NCI-H2196 (cell line): ENCODE results near the gene AOC1.

Experiments used
- DNase-seq: peaks from one replicate; lab custom pipeline; 2025; ENCODE audit not compliant: unreplicated experiment; lab: John Stamatoyannopoulos, UW

The AOC1 gene

DNA sequence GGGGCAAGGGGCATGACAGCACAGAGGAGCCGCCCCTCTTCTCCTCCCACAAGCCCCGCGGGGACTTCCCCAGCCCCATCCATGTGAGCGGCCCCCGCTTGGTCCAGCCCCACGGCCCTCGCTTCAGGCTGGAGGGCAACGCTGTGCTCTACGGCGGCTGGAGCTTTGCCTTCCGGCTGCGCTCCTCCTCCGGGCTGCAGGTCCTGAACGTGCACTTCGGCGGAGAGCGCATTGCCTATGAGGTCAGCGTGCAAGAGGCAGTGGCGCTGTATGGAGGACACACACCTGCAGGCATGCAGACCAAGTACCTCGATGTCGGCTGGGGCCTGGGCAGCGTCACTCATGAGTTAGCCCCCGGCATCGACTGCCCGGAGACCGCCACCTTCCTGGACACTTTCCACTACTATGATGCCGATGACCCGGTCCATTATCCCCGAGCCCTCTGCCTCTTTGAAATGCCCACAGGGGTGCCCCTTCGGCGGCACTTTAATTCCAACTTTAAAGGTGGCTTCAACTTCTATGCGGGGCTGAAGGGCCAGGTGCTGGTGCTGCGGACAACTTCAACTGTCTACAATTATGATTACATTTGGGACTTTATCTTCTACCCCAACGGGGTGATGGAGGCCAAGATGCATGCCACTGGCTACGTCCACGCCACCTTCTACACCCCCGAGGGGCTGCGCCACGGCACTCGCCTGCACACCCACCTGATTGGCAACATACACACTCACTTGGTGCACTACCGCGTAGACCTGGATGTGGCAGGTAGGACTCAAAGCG is 5.1 kb downstream of the AOC1 start:
- DNase-seq = no peak

DNA sequence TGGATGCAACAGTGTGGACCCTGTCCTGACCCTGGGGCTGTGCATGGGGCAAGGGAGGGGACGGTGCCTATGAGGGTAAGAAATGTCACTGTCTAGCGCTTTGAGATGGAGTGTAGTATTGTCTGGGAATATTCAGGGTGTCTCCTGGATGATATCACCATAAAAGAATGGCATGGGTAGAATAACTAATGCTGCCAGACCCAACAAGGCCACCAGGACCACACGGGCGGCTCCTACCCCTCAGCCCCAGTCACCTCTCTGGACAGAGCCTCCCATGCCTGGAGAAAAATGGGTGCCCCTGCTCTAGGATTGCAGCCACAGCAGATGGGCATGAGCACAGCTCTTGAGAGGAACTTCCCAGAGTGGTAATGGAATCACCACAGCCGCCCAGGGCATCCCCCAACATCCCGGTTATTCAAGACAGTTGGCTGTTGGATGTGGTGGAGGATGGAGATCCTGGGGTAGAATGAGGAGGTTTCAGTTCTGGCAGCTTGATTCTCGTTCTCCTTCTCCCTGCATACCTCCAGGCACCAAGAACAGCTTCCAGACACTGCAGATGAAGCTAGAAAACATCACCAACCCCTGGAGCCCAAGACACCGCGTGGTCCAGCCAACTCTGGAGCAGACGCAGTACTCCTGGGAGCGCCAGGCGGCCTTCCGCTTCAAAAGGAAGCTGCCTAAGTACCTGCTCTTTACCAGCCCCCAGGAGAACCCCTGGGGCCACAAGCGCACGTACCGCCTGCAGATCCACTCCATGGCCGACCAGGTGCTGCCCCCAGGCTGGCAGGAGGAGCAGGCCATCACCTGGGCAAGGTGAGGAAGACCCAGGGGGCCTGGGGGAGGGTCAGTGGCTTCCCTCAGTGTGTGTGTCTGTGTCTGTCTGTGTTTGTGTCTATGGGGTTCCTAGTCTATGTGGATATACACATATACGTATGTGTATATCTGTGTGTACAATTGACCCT is 6.2 kb downstream of the AOC1 start:
- DNase-seq = no peak

- no peak for DNase-seq
Observed at GRCh38 chr7:150860291-150860977, 8.1 kb downstream of the AOC1 start.

- DNase-seq = no peak
Observed at GRCh38 chr7:150860978-150861295, 8.6 kb downstream of the AOC1 start.

DNA sequence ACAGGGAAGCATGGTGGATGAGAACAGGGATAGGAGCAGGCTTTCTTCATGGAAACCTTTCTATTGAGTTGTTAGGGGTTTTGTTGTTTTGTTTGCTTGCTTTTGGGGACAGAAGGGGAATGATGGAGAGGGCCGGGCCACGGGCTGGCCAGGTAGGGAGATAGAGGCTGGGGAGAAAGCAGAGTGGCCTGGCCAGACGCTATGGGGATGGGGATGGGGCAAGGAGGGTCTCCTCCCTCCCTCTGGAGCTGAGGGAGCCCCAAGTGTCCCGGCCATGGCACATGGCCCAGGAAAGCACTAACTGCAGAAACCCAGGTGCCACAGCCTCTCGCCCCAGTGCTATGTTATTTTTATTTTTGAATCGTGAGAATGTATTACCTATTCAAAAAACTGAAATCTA is 10.0 kb downstream of the AOC1 start:
- DNase-seq = no peak

DNA sequence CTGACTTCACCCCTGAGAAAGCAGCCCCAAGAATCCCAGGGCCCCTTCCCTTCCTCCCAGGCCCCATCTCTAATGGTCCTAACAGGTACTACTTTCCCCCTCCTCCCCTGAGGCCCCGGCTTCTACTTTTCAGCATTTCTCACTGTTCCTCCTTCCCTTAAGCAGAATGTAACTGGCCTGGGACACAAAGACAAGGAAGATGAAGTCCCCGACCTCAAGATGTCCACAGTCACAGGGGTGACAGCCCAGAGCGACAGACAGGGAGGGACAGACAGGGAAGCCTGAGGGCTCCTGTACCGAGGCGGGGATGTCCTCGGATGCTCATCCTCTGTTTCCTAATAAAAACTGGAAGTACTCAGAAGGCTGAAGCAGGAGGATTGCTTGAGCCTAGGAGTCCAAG is 11.6 kb downstream of the AOC1 start:
- DNase-seq = no peak

DNA sequence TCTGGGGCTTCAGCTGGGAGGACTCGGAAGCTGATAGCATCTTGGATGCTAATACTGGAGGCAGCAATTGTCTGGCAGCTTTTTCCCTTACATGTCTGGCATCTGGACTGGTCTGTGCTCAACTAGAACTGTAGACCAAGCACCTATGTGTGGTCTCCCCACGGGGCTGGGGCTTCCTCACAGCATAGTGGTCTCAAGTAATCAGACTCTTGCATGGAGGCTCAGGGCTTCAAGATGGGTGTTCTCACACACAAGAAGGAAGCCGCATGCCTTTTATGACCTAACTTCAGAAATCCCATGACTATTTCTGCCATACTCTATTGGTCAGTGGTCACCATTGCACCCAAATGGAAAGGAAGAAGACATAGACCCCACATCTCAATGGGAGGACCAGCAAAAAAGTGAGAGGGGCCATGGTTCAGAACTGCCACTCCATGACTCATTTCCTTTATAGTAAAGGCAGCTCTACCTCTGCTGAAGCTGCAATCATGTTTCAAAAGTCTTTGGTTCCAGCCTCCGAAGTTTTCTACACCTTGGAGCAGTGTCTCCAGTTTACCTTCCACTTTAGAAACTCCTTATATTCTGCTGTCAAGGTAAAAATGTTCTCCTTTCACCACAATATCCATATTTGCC is 14.7 kb downstream of the AOC1 start:
- DNase-seq = no peak

DNA sequence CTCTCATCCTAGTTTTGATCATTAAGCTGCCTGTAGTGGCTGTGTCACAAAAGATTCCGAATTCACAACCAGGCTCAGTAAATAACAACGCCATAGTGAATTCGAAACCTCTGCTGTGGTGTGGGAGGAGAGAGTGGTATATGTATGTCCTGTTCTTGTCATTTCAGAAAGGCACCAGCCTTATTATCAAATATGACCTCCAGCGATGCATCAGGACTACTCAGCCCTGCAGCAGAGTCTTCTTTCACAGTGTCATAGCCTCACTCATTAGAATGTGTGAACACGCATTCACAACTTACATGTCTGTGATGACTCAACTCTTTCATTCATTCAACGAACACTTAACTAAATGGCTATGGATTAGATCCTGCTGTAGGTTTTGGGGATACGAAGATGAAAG is 15.3 kb downstream of the AOC1 start:
- DNase-seq = no peak

DNA sequence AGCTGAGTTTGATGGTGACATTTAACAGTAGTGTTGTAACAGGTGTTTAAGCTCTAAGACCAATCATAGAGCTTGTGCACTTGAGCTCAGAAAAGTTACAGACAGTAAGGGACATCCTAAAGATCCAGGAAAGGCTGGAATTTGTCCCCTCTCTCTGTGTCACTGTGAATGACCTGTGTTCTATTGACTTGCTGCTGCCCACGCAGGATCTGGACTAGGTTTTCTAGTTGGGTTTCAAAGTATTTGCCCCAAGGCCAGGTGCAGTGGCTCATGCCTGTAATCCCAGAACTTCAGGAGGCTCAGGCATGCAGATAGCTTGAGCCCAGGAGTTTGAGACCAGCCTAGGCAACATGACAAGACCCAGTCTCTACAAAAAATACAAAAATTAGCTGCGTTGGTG is 17.1 kb downstream of the AOC1 start:
- no peak for DNase-seq

DNA sequence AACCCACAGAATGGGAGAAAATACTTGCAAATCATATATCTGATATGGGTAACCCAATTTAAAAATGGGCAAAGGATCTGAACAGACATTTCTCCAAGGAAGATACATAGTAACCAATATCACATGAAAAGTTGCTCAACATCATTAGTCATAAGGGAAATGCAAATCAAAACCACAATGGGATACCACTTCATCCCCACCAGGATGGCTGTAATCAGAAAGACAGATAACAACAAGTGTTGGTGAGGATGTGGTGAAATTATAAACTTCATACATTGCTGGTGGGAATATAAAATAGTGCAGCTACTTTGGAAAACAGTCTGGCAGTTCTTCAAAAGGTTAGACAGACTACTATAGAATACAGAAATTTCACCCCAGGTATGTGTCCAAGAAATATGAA is 19.3 kb downstream of the AOC1 start:
- DNase-seq = no peak

DNA sequence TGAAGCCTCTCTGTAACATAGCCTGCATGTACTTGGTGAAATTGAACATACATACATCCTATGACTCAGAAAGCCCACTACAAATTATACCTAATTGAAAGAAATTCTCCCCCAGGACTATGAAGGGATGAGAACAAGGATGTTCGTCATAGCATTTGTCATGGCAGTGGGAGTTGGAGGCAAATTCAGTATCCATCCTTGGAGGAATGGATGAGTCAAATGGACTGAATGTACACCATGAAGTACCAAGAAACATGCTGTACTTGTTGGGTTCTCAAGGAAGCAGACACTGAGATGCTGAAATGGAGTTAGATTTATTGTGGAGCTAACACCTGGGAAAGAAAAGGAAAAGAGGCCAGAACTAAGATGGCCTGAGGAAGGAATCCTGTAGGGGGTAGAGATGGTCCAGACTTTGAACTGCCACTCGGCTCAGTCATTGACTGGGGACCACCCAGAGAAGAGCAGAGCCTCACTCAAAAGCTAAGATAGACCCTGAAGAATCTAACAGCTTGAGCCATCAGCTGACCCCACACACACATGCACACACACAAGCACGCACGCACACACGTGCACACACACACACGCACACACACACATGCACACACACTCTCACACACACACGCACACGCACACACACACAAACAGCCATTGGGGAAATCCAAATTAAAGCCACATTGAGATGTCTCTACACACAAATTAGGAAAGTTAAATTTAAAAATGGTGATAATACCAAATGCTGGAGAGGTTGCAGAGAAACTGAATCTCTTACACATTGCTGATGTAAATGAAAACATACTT is 22.3 kb downstream of the AOC1 start:
- DNase-seq = no peak

DNA sequence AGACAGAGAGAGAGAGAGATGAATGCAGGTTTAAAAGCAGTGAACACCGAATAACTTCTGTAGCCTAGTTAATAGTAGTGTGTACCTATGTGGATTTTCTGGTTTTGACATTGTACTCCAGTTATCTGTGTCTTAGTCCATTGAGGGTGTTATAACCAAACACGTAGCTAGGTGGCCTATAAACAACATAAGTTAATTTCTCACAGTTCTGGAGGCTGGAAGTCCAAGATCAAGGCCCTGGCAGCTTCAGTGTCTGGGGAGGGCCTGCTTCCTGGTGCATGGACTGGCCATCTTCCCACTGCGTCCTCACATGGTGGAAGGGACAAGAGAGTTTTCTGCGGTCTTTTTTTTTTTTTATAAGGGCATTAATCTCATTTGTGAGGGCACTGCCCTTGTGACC is 23.5 kb downstream of the AOC1 start:
- DNase-seq = no peak

DNA sequence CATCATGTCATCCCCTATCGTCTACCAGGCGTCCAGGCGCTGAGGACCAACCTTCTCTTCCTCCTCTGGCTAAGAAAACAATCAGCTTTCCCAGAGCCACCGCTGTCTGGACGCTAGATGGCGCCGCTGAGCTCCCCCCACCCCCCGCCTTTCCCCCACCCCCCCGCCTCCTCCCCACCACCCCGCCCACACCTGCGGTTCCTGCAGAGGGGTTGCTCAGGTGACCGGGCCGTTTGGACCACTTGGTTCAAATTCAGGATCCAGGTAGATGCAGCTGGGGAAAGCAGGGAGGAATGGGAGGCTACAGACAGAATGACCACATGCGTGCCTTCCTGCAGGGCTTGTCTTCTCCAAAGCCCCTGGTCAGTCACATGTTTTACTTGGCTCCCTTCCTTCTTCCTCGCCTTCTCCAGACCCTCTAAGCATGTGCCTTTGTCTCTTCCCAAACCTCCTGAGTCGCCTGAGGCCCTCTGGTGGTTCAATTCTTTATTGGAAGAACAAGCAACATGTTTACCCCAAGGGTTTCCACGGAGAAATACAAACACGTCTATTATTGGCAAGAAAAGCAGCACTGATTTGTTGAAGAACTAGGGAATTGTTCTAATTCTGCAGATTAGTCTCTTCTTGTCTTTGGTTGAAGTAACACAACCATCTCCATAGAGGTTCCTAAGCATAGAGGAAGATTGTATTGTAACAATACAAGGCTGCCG is 24.7 kb downstream of the AOC1 start:
- DNase-seq = peak; percentile 87

DNA sequence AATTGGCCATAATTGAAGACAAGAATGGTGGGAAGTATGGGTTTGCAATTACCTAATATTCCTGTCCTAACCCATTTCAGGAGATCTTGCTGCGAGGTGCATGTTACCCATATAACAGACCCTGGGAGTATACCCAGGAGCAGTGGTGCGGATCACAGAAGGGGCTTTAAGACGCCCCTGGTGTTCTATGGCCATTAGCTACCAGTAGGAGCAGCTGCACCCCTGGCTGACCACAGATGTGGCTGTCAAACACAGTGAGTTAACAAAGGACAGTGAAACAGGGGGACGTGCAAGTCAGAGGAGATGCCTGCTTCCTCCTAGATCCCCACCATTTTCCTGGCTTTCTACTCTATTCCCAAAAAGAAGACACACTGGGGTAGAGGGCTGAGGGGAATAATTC is 25.2 kb downstream of the AOC1 start:
- DNase-seq = no peak

- no peak for DNase-seq
Observed at GRCh38 chr7:150879345-150879744, 27.0 kb downstream of the AOC1 start.

DNA sequence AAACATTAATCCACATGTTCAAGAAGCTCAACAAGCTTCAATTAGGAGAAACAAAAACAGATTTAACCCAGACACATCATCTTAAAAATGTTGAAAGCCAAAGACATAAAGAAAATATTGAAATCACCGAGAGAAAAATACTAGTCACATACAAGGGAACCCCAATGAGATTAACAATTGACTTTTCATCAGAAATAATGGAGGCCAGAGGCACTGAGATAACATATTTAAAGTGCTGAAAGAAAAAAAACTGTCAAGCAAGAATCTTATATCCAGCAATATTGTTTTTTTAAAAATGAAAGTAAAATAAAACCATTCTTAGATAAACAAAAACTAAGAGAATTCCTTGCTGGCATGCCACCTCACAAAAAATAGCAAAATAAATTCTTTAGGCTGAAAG is 28.9 kb downstream of the AOC1 start:
- DNase-seq = no peak

DNA sequence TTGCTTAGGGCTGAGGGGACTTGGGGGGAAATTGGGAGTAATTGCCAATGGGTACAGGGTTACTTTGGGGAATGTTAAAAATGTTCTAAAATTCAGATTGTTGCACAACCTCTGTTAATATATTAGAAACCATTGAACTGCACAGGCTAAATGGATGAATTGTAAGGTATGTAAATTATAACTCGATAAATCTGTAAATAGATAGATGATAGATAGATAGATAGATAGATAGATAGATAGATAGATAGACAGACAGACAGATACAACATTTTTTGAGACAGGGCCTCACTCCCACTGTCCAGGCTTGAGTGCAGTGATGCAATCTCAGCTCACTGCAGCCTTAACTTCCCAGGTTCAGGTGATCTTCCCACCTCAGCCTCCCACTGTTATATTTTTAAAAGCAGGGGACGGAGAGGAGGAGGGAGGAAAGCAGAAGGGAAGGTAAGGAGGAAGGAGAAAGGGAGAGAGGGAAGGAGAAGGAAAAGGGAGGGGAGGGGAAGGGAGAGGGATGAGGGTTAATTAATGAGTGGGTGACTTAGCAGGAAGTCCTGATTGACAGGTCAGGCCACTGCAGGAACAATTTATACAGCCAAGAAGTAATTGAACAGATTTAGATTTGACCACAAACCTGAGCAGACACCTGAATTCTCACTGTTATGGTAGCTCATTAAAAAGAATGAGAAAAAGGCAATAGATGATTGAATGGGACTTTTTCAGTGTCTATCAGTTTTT is 38.7 kb downstream of the AOC1 start:
- DNase-seq = no peak

DNA sequence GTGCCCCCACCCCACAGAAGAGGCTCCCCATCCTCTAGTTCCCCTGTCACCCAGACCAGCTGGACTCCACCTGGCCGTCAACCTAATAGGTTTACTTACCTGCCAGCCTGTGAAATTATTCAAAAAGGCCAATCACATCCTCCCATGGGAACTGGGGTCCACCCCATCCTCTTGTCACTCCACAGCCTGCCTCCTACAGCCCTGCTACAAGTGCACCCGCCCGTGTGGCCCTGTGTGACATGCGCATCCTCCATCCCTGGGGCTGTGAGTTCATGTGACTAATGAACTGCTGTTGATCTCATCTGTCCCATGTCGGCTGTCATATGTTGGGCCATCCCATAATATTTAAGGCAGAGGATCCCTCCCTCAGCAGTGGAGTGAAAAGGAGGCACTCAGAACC is 39.4 kb downstream of the AOC1 start:
- no peak for DNase-seq

GRCh38 chr7:150895809-150896208 is 43.5 kb downstream of the AOC1 start:
- DNase-seq = no peak
